K562 (cell line): Measurements from ENCODE around the gene FMNL2. TPM values are rescaled to one million over a fixed set of nuclear protein-coding genes. Genes with fewer than 3 reads are reported as not detected.

Experiments
- AFF1 ChIP-seq, 2 experiments: fragments of 450-650 bp; IDR thresholded peaks; 2 replicates each; pipeline ENCODE4 v1.6.1; 2018; ENCODE audit warnings: mild to moderate bottlenecking in 2 of 2, low read depth in 1 of 2; ENCODE audit not compliant: partially characterized antibody in 2 of 2
- GABPB2 ChIP-seq: fragments of 250-450 bp; sonication (Bioruptor Pico); conservative IDR thresholded peaks from 2 replicates; pipeline ENCODE4 v1.5.1; 2021; ENCODE audit warnings: mild to moderate bottlenecking
- PYGO2 ChIP-seq: fragments of 450-650 bp; IDR thresholded peaks from 2 replicates; pipeline ENCODE4 v1.6.1; 2016; ENCODE audit warnings: mild to moderate bottlenecking, missing genetic modification characterization, moderate library complexity, missing compliant biosample characterization
- RBM15 ChIP-seq: fragments of 200-400 bp; formaldehyde crosslinking; IDR thresholded peaks from 2 replicates; pipeline ENCODE4 v1.6.1; 2018; ENCODE audit warnings: mild to moderate bottlenecking, low read length, moderate library complexity; ENCODE audit not compliant: insufficient read depth
- THAP7 ChIP-seq: fragments of 250-450 bp; sonication (Bioruptor Pico); IDR thresholded peaks from 2 replicates; pipeline ENCODE4 v1.5.0; 2021
- ZNF277 ChIP-seq: fragments of 250-450 bp; sonication (Bioruptor Pico); IDR thresholded peaks from 2 replicates; pipeline ENCODE4 v1.8.0; 2022; ENCODE audit warnings: inconsistent platforms, mild to moderate bottlenecking, moderate library complexity, borderline replicate concordance
- ZNF511 ChIP-seq: sonication (generic); formaldehyde crosslinking; IDR thresholded peaks from 2 replicates; pipeline ENCODE4 v1.8.0; 2022; ENCODE audit warnings: mild to moderate bottlenecking, missing genetic modification reagents
- polyA plus RNA-seq, 8 experiments: library from polyadenylated mRNA; depleted of rRNA in 4 of 8; stranded (reverse) in 5 of 8; unstranded in 3 of 8; fragments of >200 nt; fragmentation: Nextera tagmentation in 2 of 8; fragmentation: Illumina TruSeq in 1 of 8; extraction: Ambion mirVana in 2 of 8; extraction: Trizol in 1 of 8; gene quantifications; 2 replicates each; pipeline versions ENCODE4 v1.2.1 to v1.2.3, GENCODE V29; 2011 to 2014; ENCODE audit warnings: inconsistent platforms in 1 of 8, missing spikeins in 1 of 8
- total RNA-seq, 7 experiments: library from RNA; depleted of rRNA in 6 of 7; stranded (reverse); fragments of >200 nt in 6 of 7; fragmentation: Illumina TruSeq in 2 of 7; extraction: Trizol in 2 of 7; gene quantifications; 2 replicates each; pipeline versions ENCODE4 v1.2.1 to v1.2.3, GENCODE V29; 2011 to 2021; ENCODE audit warnings: low replicate concordance in 1 of 7

The FMNL2 gene
- total and polyA plus RNA-seq, 9 of the 15 experiments (the other 6 are each of a cell fraction or from before 2014, with no cell fraction given), result 0.15 to 0.49 (median 0.24) TPM; not detected in 1

GRCh38 chr2:152359573-152360363 is 24.8 kb downstream of the FMNL2 start (continued):
- no peak for TF ChIP-seq AFF1 (IDR thresholded peaks at IDR 0.05; ENCODE audit: low read depth in 1 of 2, partially characterized antibody in 2 of 2)
- TF ChIP-seq PYGO2 (tag), result no peak
- TF ChIP-seq THAP7 (CRISPR knock-in tag), result no peak
- TF ChIP-seq ZNF277 (CRISPR knock-in tag), result no peak
- TF ChIP-seq GABPB2 (CRISPR knock-in tag), result no peak
- TF ChIP-seq ZNF511 (CRISPR knock-in tag), result no peak
- TF ChIP-seq RBM15, result no peak
